ENCODE results near the gene KRTAP26-1.

Gene KRTAP26-1, protein sequence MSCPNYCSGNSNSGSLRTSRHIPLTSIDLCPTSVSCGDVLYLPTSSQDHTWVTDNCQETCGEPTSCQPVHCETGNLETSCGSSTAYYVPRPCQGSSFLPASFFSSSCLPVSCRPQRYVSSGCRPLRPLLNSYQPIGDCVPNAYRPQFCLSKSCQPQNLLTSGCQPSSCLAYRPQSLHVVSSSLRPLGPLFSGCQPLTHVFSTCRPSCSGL

GRCh38 chr21:30320215-30320614 lies at the start of gene KRTAP26-1:
Gene KRTAP26-1, minus strand, starts transcription at chr21:30320315. Its CDS starts 280 bp downstream, at chr21:30320035.
- Histone ChIP-seq H3K4me1 (ENCODE audit: control insufficient read depth, insufficient read depth, low read length) (no peaks in the 10 kb centered on the region), H3K9me3 (ENCODE audit: control insufficient read depth, insufficient read depth, low read length) (no peaks in the 10 kb centered on the region), H3K27me3 (ENCODE audit: control insufficient read depth, insufficient read depth, low read length) (no peaks in the 10 kb centered on the region), H3K9ac (ENCODE audit: low read depth, low read length) (no peak within 1 kb of the TSS), H3K27ac (ENCODE audit: low read depth, low read length) (no peak within 1 kb of the TSS), H3K4me3 (ENCODE audit: low read depth, low read length) (no peak within 1 kb of the TSS), H3K36me3 (ENCODE audit: control insufficient read depth, insufficient read depth, low read length) (no peaks in the 10 kb centered on the region)

DNA sequence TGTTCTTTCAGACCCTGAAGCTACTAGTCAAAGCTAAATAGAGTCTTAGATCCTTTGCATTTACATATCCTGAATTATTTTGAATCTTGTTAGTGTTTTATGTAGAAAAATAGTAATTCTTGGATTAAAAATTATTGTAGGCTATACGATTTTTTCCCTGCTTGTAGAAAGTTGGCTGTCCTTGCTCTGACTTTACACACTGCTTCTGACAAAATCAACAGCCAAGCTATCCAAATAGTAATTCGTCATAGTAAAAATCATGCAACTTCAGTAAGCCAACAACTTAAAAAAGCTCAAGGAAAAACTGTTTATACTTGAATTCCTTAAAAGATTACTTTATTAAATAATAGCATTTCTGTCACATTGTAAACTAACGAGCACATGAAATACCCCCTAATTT lies 35.8 kb upstream of the KRTAP26-1 start:
- no peaks in the 10 kb centered on the region for H3K36me3 ChIP-seq (ENCODE audit: control insufficient read depth, insufficient read depth, low read length)
- H3K9ac ChIP-seq (ENCODE audit: low read depth, low read length), result no peak overlapping the region
- H3K27ac ChIP-seq (ENCODE audit: low read depth, low read length), result no peak overlapping the region
- H3K9me3 ChIP-seq (ENCODE audit: control insufficient read depth, insufficient read depth, low read length), result no peaks in the 10 kb centered on the region
- no peaks in the 10 kb centered on the region for H3K4me1 ChIP-seq (ENCODE audit: control insufficient read depth, insufficient read depth, low read length)
- no peak overlapping the region for H3K4me3 ChIP-seq (ENCODE audit: low read depth, low read length)
- H3K27me3 ChIP-seq (ENCODE audit: control insufficient read depth, insufficient read depth, low read length), result no peaks in the 10 kb centered on the region

GRCh38 chr21:30354308-30355005 lies 34.3 kb upstream of the KRTAP26-1 start:
- H3K9me3 ChIP-seq (ENCODE audit: control insufficient read depth, insufficient read depth, low read length), result no peaks in the 10 kb centered on the region
- no peak overlapping the region for H3K4me3 ChIP-seq (ENCODE audit: low read depth, low read length)
- no peak overlapping the region for H3K27ac ChIP-seq (ENCODE audit: low read depth, low read length)
- no peaks in the 10 kb centered on the region for H3K36me3 ChIP-seq (ENCODE audit: control insufficient read depth, insufficient read depth, low read length)
- H3K27me3 ChIP-seq (ENCODE audit: control insufficient read depth, insufficient read depth, low read length), result no peaks in the 10 kb centered on the region
- H3K4me1 ChIP-seq (ENCODE audit: control insufficient read depth, insufficient read depth, low read length), result peaks cover 9% of the 10 kb centered on the region
- no peak overlapping the region for H3K9ac ChIP-seq (ENCODE audit: low read depth, low read length)

DNA sequence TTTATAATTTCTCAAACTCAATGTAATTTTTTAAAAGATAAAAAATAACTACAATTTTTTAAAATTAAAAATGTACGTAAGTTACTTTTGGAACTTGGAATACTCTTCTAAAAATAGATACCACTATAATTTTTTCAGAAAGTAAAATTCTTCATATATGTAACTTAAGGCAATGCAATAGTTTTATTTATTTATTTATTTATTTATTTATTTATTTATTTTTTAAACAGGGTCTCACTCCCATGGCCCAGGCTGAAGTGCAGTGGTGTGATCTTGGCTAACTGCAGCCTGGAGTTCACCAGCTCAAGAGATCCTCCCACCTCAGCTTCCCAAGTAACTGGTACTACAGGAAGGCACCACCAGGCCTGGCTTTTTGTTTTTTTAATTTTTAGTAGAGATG lies 31.4 kb upstream of the KRTAP26-1 start:
- H3K4me3 ChIP-seq (ENCODE audit: low read depth, low read length), result no peak overlapping the region
- no peak overlapping the region for H3K27ac ChIP-seq (ENCODE audit: low read depth, low read length)
- H3K36me3 ChIP-seq (ENCODE audit: control insufficient read depth, insufficient read depth, low read length), result no peaks in the 10 kb centered on the region
- no peaks in the 10 kb centered on the region for H3K9me3 ChIP-seq (ENCODE audit: control insufficient read depth, insufficient read depth, low read length)
- H3K27me3 ChIP-seq (ENCODE audit: control insufficient read depth, insufficient read depth, low read length), result no peaks in the 10 kb centered on the region
- H3K4me1 ChIP-seq (ENCODE audit: control insufficient read depth, insufficient read depth, low read length), result peaks cover 12% of the 10 kb centered on the region
- H3K9ac ChIP-seq (ENCODE audit: low read depth, low read length), result no peak overlapping the region

DNA sequence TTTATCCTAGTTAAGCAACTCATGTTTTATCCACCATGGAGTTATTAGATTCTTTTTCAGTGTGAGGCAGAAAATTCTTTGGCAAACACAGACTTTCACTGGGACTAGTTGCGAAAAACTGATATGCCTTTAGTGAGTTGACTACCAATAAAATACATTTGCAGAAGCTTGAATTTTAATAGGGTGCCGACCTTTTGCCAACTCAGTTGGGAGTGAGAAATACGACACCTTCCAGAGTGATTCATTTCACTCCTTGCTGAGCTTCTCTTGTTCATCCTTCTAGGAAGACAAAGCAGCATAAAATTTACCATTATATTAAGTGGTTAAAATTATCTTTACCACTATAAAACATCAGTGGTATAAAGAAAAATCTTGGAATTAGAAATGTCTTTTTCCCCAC lies 29.5 kb upstream of the KRTAP26-1 start:
- Histone ChIP-seq H3K9ac (ENCODE audit: low read depth, low read length) (no peak overlapping the region), H3K27me3 (ENCODE audit: control insufficient read depth, insufficient read depth, low read length) (no peaks in the 10 kb centered on the region), H3K4me3 (ENCODE audit: low read depth, low read length) (no peak overlapping the region), H3K9me3 (ENCODE audit: control insufficient read depth, insufficient read depth, low read length) (no peaks in the 10 kb centered on the region), H3K4me1 (ENCODE audit: control insufficient read depth, insufficient read depth, low read length) (peaks cover 12% of the 10 kb centered on the region), H3K27ac (ENCODE audit: low read depth, low read length) (peak overlapping the region; percentile 5), H3K36me3 (ENCODE audit: control insufficient read depth, insufficient read depth, low read length) (no peaks in the 10 kb centered on the region)

GRCh38 chr21:30348506-30348905 lies 28.4 kb upstream of the KRTAP26-1 start, which contains the start of gene KRTAP23-1:
Gene KRTAP23-1, minus strand, starts transcription at chr21:30348606. Its CDS starts 0 bp downstream, at chr21:30348606.
- no peaks in the 10 kb centered on the region for H3K27me3 ChIP-seq (ENCODE audit: control insufficient read depth, insufficient read depth, low read length)
- peaks cover 12% of the 10 kb centered on the region for H3K4me1 ChIP-seq (ENCODE audit: control insufficient read depth, insufficient read depth, low read length)
- H3K27ac ChIP-seq (ENCODE audit: low read depth, low read length), result peak within 1 kb of the TSS; percentile 5

DNA sequence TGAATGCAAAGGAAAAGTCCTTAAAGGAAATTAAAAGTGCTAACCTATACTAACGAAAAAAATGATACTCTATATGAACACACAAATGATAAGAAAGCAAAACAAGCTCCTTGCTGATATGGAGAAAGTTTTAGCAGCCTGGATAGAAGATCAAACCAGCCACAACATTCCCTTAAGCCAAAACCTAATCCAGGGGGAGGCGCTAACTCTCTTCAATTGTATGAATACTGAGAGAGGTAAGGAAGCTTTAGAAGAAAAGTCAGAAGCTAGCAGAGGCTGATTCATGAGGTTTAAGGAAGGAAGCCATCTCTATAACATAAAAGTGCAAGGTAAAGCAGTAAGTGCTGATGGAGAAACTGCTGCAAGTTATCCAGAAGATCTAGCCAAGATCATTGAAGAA lies 24.9 kb upstream of the KRTAP26-1 start:
- Histone ChIP-seq H3K36me3 (ENCODE audit: control insufficient read depth, insufficient read depth, low read length) (no peaks in the 10 kb centered on the region), H3K9ac (ENCODE audit: low read depth, low read length) (no peak overlapping the region), H3K27me3 (ENCODE audit: control insufficient read depth, insufficient read depth, low read length) (no peaks in the 10 kb centered on the region), H3K9me3 (ENCODE audit: control insufficient read depth, insufficient read depth, low read length) (no peaks in the 10 kb centered on the region), H3K27ac (ENCODE audit: low read depth, low read length) (no peak overlapping the region), H3K4me1 (ENCODE audit: control insufficient read depth, insufficient read depth, low read length) (peaks cover 9% of the 10 kb centered on the region), H3K4me3 (ENCODE audit: low read depth, low read length) (no peak overlapping the region)

More at GRCh38 chr21:30348506-30348905, 28.4 kb upstream of the KRTAP26-1 start, which contains the start of gene KRTAP23-1:
- Histone ChIP-seq H3K9me3 (ENCODE audit: control insufficient read depth, insufficient read depth, low read length) (no peaks in the 10 kb centered on the region), H3K36me3 (ENCODE audit: control insufficient read depth, insufficient read depth, low read length) (no peaks in the 10 kb centered on the region), H3K9ac (ENCODE audit: low read depth, low read length) (no peak within 1 kb of the TSS), H3K4me3 (ENCODE audit: low read depth, low read length) (no peak within 1 kb of the TSS)

- Histone ChIP-seq H3K27ac (ENCODE audit: low read depth, low read length) (no peak overlapping the region), H3K9me3 (ENCODE audit: control insufficient read depth, insufficient read depth, low read length) (no peaks in the 10 kb centered on the region), H3K9ac (ENCODE audit: low read depth, low read length) (no peak overlapping the region), H3K36me3 (ENCODE audit: control insufficient read depth, insufficient read depth, low read length) (no peaks in the 10 kb centered on the region), H3K27me3 (ENCODE audit: control insufficient read depth, insufficient read depth, low read length) (no peaks in the 10 kb centered on the region), H3K4me1 (ENCODE audit: control insufficient read depth, insufficient read depth, low read length) (no peaks in the 10 kb centered on the region), H3K4me3 (ENCODE audit: low read depth, low read length) (no peak overlapping the region)
These were observed 20.8 kb upstream of the KRTAP26-1 start for GRCh38 chr21:30340714-30341573.

- Histone ChIP-seq H3K36me3 (ENCODE audit: control insufficient read depth, insufficient read depth, low read length) (no peaks in the 10 kb centered on the region), H3K27ac (ENCODE audit: low read depth, low read length) (no peak overlapping the region), H3K27me3 (ENCODE audit: control insufficient read depth, insufficient read depth, low read length) (no peaks in the 10 kb centered on the region), H3K4me1 (ENCODE audit: control insufficient read depth, insufficient read depth, low read length) (no peaks in the 10 kb centered on the region), H3K9ac (ENCODE audit: low read depth, low read length) (no peak overlapping the region), H3K4me3 (ENCODE audit: low read depth, low read length) (no peak overlapping the region), H3K9me3 (ENCODE audit: control insufficient read depth, insufficient read depth, low read length) (no peaks in the 10 kb centered on the region)
These were observed 18.6 kb upstream of the KRTAP26-1 start for GRCh38 chr21:30338717-30339116.

DNA sequence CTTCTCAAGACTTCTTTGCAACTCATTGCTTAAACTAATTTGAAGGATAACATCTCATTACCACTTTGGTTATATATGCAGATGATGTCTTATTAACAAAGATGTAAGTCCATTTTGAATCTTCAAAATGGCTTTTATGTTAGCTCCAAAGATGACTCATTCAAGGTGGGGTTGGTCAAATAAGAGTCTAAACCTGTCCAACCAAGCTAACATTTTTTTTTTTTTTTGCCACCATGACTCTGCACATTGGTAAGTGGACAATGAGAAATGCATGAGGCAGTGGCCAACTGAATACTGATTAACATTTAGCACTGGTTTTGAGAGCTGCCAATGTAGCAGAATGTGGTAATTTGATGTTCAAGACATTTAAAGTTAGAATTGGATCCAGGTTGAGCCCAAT lies 17.7 kb upstream of the KRTAP26-1 start:
- H3K4me3 ChIP-seq (ENCODE audit: low read depth, low read length), result no peak overlapping the region
- H3K36me3 ChIP-seq (ENCODE audit: control insufficient read depth, insufficient read depth, low read length), result no peaks in the 10 kb centered on the region
- H3K27me3 ChIP-seq (ENCODE audit: control insufficient read depth, insufficient read depth, low read length), result no peaks in the 10 kb centered on the region
- no peak overlapping the region for H3K27ac ChIP-seq (ENCODE audit: low read depth, low read length)
- H3K9ac ChIP-seq (ENCODE audit: low read depth, low read length), result no peak overlapping the region
- H3K9me3 ChIP-seq (ENCODE audit: control insufficient read depth, insufficient read depth, low read length), result no peaks in the 10 kb centered on the region
- H3K4me1 ChIP-seq (ENCODE audit: control insufficient read depth, insufficient read depth, low read length), result no peaks in the 10 kb centered on the region
